ENCODE data around the gene FNDC3A. TPM values are rescaled to one million over a fixed set of nuclear protein-coding genes. Genes with fewer than 3 reads are reported as not detected.
A peak's percentile ranks its signal among the peaks of the same experiment; 100 is the strongest.
"Not testable (repeated sequence)": the region's sequence is repeated elsewhere in the genome, so short reads cannot be mapped to it uniquely, and the experiment has no call there.

Gene FNDC3A
- total RNA-seq, 1 donor from 2014 or later, result 12.8 TPM

DNA sequence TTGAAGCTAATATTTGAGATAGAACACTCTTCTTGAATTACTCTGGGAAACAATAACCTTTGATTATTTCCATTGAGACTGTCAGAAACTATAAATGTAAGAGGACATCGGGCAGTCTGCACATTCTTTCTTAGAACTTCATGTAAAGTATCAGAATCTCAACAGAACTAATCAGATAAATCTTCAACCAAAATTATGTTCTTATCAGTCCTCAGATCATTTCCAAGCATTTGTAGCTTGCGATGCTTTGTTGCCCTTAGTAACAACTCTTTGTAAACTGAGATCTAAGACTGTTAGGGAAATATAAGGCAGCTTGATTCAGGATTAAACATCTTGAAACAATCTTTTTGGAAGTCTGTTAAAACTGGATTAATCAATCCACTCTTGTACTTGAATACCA, 70.3 kb downstream of the FNDC3A start:
- no peak for ATAC-seq

DNA sequence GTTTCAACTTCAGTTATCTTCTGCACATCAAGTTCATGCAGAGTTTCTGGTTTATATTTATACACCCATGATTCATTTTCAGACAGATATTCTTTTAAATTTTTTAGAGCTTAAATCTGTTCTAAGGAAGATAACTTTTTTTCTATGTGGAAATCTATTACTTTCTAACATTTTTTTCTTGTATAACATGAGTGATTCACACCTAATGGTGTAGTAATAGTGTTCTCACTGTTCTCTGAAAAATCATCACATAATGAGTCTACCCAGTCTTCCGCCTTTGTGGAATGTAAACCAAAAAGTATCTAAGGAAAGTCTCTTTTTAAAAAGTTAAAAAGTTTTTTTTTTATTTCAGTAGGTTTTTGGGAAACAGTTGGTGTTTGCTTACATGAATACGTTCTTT, 70.8 kb downstream of the FNDC3A start:
- ATAC-seq, result no peak

DNA sequence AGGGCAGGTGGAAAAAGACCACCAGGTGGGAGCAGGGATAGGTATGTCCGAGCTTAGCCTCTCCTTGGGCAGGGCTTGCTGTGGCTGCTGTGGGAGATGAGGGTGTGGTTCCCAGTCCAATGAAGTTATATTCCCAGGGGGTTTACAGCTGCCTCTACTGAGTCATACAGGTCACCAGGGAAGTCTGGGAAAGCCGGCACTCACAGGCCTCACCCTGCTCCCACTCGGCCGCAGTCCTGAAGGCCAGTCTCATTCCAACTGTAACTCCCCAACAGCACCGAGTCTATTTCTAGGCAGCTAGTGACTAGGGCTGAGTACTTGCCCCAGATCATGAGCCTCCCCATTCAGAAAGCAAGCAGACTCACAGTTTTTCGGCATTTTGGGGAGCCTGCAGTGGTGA, 77.1 kb downstream of the FNDC3A start:
- peak; percentile 37 for ATAC-seq

DNA sequence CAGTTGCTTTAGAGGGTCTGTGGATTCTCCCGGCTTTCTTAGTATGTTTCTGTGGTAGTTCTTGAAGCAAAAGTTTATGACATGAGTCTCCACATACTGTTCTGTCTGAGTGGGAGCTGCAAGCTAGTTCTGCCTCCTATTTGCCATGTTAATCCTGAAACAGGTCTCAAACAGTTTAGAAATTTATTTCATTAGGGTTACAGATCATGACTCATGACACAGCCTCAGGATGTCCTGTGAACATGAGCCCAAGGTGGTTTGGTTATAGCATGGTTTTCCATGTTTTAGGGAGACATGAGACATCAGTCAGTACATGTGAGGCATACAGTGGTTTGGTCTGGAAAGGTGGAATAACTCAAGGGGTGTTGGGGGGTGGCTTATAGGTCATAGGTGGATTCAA, 77.5 kb downstream of the FNDC3A start:
- ATAC-seq, result peak; percentile 78

DNA sequence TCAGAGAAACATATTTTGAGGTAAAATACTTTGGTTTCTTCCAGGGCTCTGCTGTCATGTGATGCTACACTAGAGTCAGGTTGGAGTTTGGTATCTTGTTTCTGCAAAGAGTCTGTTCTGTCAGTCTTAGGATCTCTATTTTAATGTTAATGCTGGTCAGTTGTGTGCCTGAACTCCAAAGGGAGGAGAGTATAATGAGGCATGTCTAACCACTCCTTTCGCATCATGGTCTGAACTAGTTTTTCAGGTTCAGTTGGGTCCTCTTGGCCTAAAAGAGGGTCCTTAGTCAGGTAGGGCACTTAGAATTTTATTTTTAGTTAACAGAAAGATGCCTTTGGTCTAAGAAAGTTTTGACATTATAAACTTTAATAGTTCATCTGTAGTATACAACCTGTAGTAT, 78.2 kb downstream of the FNDC3A start:
- ATAC-seq, result no peak

DNA sequence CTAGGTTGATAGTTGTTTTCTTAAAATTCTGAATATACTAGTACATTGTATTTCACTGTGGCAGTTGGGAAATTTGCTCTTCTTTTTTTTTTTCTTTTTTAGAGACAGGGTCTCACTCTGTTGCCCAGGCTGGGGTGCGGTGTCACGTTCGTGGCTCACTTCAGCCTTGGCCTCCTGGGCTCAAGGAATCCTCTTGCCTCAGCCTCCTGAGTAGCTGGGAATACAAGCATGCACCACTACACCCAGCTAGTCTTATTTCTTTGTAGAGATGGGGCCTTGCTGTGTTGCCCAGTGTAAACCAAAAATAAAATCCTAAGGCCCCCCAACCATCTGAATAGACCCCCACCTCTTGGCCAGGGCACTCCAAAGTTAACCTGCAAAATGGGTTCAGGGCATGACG, 79.3 kb downstream of the FNDC3A start:
- ATAC-seq, result no peak

DNA sequence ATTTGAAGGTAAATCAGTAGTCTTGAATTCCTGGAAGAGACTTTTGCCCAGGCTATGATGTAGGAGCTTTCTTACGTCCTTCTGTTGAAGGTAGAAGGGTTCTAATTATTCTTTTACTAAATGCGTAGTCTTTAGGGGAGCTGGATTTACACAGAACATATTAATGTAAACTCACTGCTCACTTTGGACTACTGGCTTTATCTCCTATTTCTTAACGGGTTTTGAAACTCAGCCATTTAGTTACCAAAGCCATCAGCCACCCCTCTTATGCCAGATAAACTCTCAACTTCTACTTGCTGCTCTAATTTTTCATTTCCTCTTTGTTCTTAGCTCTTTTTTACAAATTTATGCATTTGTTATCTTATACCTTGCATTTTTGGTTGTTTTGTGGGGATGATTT, 81.5 kb downstream of the FNDC3A start:
- no peak for ATAC-seq

DNA sequence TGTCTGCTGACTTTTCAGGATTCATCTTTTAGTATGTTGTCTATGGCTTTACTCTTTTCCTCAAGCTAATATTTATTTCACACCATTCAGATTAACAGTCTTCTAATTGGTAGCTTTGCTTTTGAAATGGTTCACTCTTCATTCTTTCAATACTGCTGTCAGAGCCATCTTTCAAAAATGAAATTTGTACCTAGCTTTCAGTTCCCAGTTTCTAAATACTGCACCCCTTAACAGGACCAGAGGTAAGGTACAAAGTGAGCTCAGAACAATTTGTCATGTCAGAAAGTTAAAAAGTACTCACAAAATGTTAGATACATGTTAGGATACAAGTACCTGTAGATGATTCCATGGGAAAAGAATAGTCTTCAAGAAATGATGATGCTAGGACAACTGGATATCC, 83.0 kb downstream of the FNDC3A start:
- ATAC-seq, result no peak

DNA sequence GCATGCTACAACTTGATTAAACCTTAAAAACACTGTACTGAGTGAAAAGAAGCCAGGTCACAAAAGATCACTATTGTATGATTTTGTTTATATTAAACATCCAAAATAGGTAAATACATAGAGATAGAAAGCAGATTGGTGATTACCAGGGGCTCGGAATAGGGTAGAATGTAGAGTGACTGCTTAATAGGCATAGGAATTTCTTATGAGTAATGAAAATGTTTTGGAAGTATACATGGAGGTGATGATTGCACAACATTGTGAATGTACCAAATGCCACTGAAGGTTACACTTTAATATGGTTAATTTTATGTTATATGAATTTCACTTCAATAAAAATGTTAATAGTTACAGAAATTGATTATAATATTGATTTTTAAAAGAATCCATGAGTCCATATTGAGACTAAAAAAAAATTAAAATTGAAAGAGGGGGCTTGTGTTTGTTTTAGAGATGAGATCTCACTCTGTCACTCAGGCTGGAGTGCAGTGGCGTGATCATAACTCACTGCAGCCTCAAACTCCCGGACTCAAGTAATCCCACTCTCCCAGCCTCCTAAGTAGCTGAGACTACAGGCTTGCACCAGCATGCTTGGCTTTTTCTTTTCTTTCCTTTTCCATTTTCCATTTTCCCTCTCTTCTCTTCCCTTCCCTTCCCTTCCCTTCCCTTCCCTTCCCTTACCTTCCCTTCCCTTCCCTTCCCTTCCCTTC, 85.1 kb downstream of the FNDC3A start:
- ATAC-seq, result no peak

DNA sequence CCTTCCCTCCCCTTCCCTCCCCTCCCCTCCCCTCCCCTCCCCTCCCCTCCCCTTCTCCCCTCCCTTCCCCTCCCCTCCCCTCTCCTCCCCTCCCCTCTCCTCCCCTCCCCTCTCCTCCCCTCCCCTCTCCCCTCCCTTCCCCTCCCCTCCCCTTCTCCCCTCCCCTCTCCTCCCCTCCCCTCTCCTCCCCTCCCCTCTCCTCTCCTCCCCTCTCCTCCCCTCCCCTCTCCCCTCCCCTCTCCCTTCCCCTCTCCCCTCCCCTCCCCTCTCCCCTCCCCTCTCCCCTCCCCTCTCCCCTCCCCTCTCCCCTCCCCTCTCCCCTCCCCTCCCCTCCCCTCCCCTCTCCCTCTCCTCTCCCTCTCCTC, 85.7 kb downstream of the FNDC3A start:
- ATAC-seq, result not testable (repeated sequence)

DNA sequence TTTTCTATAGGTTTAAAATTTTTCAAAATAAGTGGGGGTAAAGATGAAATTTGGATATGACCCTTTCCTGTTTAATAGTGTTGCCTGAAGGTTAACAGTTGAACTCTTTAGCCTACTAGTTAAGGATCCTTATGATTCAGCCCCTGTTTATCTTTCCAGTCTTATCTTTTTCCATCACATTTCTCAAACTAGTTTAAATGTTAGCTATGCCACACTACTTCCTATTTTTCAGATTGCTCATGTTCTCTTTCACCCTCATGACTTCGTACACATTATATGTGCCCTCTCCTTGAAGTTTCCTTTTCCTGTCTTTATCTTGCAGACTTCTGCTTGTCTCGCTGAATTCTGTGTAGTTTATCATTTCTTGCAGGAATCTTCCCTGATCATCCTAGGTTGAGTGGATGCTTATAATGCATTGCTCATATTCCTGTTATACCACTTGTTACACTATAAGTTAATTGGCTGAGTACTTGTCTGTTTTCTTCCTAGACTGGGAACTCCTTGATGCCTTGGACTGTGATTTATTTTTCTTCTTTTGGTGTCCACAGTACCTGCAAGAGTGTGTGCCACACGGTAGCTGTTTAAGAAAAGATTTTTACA, 86.7 kb downstream of the FNDC3A start:
- ATAC-seq, result peak; percentile 13

DNA sequence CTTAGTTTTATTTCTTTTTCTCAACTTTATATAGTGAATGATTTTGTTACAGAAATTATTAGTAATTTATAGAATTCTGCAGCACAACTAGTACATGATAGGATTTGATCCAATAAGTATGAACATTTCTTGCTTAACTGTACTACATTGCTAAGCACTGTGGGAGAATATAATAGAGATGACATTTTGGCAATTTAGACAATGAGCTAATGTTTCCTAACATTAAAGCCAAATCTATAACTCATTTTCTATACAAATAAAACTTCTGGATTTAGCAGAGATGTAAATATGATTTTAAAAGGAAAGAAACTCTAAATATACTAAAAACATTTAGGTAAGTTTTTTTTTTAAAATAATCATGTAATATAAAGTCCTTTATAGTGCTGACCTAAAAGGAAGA, 87.3 kb downstream of the FNDC3A start:
- no peak for ATAC-seq

DNA sequence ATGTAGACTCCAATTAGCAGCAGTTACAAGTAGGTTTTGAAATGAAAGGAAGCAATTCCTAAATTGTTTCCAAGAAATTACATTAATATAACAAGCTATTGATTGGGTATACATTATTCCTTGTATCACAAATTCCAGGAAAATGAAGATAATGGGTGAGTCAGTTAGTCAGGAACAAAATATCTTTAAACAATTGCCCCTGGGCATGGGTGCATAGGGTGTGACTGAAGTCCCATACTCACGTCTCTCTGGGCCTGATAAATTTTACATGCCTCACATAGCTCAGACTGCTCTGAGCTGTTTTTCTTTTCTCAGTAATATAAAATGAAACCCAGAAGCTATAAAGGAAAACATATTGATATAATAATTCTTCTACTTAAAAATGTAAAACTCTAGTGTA, 87.8 kb downstream of the FNDC3A start:
- ATAC-seq, result no peak

DNA sequence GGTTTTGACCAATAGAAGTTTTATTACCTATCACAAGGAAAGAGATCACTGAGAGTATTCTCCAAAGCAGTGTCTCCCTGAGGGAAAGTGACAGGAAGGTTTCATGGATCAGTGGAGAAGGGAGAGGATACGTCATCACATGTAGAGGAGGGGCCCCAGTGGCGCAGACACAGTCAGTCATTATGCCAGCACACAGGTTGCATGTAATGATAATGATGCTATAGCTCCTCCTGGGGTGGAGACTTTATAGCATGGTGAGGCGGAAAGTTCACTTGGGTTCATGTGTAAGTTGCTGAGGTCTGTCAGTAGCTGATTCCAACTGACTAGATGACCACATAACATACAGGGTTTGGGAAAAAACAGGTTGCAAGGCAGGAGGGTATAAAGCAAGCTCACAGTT, 88.8 kb downstream of the FNDC3A start:
- ATAC-seq, result no peak

DNA sequence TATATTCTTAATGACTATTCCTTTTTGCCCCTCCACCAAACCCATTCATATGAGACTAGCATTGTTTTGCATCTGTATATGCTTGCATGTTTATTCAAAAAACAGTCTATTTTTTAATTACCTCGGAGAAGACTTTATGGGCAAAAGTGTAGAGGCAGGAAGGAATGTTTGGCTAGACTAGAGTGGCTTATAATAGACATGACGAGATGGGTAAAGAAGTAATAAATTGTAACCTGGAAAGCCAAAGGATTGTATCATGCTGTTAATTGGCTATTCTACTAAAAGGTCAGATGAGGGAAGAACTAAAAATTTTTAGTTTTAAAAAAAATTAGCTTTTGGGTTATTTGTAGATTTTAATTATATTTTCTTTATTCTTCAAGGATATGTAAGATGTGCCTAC, 91.1 kb downstream of the FNDC3A start:
- ATAC-seq, result no peak

DNA sequence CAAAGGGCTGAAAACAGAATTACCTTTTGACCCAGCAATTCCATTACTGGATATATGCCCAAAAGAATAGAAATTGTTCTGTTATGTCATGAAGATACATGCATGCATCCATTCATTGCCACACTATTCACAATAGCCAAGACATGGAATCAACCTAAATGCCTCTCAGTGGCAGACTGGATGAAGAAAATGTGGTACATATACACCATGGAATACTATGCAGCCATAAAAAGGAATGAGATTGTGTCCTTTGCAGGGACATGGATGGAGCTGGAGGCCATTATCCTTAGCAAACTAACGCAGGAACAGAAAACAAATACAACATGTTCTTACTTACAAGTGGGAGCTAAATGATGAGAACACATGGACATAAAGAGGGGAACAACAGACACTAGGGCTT, 92.8 kb downstream of the FNDC3A start:
- not testable (repeated sequence) for ATAC-seq

DNA sequence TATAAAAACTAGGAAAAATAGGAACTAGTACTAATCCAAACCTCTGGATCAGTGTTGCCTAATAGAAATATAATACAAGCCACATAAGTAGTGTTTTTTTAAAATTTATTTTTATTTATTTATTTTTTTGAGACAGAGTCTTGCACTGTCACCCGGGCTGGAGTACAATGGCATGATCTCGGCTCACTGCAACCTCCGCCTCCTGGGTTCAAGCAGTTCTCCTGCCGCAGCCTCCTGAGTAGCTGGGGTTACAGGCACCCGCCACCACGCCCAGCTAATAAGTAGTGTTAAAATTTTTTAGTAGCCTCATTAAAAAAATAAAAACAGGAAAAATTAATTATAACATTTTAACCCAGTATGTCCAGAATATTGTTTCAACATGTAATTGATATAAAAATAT, 94.3 kb downstream of the FNDC3A start:
- ATAC-seq, result not testable (repeated sequence)

DNA sequence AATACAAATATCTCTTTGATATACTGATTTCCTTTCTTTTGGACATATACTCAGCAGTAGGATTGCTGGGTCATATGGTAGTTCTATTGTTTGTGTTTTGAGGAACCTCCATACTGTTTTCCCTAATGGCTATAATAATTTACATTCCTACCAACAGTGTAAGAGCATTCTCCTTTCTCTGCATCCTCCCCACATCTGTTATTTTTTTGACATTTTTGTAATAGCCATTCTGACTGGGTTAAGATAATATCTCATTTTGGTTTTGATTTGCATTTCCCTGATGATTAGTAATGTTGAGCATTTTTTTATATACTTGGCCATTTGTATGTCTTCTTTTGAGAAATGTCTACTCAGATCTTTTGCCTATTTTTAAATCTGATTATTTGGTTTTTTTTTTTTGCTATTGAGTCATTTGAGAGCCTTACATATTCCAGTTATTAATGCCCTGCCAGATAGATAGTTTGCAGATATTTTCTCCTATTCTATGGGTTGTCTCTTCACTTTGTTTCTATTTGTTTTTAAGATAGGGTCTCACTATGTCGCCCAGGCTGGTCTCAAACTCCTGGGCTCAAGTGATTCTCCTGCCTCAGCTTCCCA, 95.7 kb downstream of the FNDC3A start:
- no peak for ATAC-seq

DNA sequence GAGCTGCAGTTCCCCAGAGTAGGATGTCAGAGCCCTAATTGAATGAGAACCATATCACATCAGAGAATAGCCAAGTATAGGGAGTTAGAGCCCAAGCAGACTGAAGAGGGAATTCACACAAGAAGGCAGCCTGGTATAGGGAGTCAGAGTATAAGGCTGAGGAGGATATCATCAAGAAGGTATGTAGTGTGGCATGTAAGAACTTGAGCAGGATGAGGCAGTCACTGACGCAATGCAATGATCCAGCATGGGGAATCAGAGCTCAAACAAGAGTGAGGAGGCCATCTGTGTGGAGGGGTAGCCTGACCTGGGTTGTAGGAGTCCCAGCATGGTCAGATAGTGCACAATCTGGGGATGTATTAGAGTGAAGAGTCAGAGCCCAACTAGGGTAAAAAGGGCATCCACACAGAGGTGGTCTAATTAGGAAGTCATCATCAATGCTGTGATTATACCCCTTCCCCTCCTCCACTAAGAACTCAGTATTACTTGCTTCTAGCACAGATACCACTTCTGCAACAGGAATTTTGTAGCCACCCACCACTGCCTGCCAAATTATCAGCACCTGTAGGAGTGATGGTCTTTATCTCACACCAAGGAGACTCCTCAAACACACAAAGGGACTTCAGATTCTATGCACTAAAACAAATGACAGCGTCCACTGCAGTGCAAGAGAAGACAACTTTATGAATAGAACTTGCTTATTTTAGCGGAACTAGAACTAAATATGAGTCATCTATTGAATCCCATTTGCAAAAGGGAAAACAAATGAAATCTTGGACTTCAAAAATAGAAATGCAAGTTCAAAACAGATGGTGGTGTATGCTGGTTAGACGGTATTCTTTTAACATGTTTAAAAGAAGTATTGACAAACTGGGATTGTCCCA, 107.2 kb downstream of the FNDC3A start:
- ATAC-seq, result peak; percentile 97

DNA sequence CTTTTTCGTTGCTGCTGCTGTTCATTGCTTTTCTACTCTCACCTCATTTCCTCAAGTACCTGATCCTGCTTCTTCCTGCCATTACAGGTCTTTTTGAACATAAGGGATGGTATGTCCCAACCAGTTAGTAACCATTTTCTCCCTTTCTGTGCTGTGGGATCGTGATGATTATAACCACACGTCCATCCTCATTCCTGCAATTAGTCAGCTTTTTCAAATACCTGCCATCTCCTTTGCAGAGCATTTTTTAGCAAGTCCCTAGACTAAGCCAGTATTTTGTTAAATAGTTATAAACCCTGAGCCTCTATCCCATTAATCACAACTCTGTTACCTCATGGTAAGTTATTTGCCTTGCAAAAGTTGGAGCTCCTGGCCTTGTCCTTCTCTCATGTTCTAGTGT, 109.2 kb downstream of the FNDC3A start:
- ATAC-seq, result no peak

DNA sequence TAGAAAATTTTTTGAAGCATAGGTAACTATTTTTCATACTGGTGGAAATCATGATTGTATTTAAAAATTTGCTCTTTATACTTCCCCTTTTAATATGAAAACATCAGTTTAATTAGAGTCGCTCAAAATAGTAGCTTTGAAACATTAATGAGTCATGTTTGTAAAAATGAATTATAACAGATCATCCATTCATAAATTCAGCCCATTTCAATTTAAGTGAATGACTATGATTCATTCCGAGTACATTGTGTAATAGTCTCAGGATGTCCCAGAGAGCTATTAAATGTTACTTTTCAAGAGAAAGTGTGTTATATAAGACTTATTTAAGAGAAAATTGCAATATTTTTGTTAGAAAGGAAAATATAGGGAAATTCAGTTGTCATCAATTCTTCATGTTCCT, 111.0 kb downstream of the FNDC3A start:
- ATAC-seq, result peak; percentile 44

DNA sequence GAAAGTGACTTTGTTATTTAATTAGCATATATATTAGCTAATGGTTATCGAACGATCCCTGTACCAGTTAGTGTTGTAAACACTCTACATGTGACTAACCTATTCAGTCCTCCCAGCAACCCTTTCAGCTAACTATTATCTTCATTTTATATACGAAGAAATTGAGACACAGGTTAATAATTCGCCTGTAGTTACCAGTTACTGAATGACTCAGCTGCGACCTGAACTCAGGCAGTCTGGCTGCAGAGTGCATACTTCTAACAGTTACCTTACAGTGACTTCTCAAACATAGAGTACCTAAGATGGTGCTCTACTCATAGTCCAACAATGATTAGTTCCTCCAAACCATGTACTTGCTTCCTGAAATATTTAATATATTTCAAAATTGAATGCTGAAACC, 117.7 kb downstream of the FNDC3A start:
- no peak for ATAC-seq

DNA sequence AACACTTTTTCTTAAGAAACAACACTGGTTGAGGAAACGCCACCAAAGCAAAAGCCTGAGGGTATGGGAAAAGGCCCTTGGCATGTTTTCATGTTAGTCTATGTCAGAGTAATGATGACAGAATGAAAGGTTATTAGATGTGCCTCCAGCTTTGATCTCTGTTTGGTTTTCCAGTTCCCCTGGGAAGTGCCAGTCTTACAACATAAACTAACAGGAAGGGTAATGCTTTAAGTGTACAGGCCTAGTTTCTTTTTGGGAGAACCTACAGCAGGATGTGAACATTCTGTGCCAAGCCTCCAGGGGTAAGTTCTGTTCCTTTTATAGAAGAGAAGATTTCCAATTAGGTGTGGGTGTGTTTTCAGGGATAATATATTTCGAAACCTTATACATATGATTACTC, 121.7 kb downstream of the FNDC3A start:
- peak; percentile 82 for ATAC-seq

All from esophagus mucosa (tissue), 1 donor.